HCT116 (cell line): ENCODE measurements around the gene MATCAP1. TPM values are rescaled to one million over a fixed set of nuclear protein-coding genes. Genes with fewer than 3 reads are reported as not detected.

ENCODE experiments used
- ATAC-seq: fragments of 200-7000 bp; cut with Tn5 transposase; 2 replicates; pipeline ENCODE4 v1.9.1; 2020; ENCODE audit warnings: mild to moderate bottlenecking, moderate library complexity
- BruUV-seq: library from RNA; stranded (reverse); fragments of 400-500 nt; replicated peaks from 2 replicates; lab custom pipeline; 2021; lab: Mats Ljungman, UMichigan
- CTCF ChIA-PET: fragments of 300-600 bp; sonication (Branson Sonifier 250); formaldehyde crosslinking; loops from one replicate; lab custom pipeline; 2021; ENCODE audit warnings: antibody characterized with exemption; lab: Charles Lee
- POLR2A ChIA-PET: fragments of 300-600, 350-600 bp; sonication (Branson Sonifier 250); formaldehyde crosslinking; loops from one replicate; lab custom pipeline; 2021; ENCODE audit warnings: antibody characterized with exemption; lab: Charles Lee
- RAD21 ChIA-PET, 2 experiments: fragments of 300-600 bp; sonication (Branson Sonifier 250); formaldehyde crosslinking; loops; one replicate each; lab custom pipeline; 2023; ENCODE audit warnings: low total read pairs in 2 of 2; ENCODE audit not compliant: uncharacterized antibody in 2 of 2, unreplicated experiment in 2 of 2, low non-redundant PET in 1 of 2; lab: Charles Lee
- DNase-seq: peaks from one replicate; pipeline ENCODE4 v3.0.0-alpha.2; 2010; ENCODE audit warnings: low read depth, low spot score
- H2AFZ ChIP-seq: fragments of 200-600 bp; shearing (Covaris generic), sonication (generic); 2 replicates; pipeline ENCODE4 v1.6.1; 2017; ENCODE audit warnings: low read depth, mixed run types, mixed read lengths, antibody characterized with exemption, low read length; ENCODE audit not compliant: poor library complexity, severe bottlenecking
- H3K27ac ChIP-seq: 2 replicates; pipeline ENCODE4 v1.5.1; 2012; ENCODE audit warnings: low read depth, low read length
- H3K27me3 ChIP-seq: fragments of 200-600 bp; sonication (generic); 2 replicates; pipeline ENCODE4 v1.6.1; 2016; ENCODE audit warnings: mixed run types, low read length, mixed read lengths; ENCODE audit not compliant: insufficient read depth
- H3K36me3 ChIP-seq, 2 experiments: fragments of 200-500 bp in 1 of 2; fragments of 200-600 bp in 1 of 2; sonication (Bioruptor generic) in 1 of 2; sonication (generic) in 1 of 2; 2 replicates each; pipeline versions ENCODE4 v1.5.1 to v1.6.1; 2014 to 2016; ENCODE audit warnings: low read length in 2 of 2, inconsistent platforms in 1 of 2, mixed read lengths in 1 of 2, mixed run types in 1 of 2; ENCODE audit not compliant: insufficient read depth in 2 of 2, control insufficient read depth in 1 of 2
- H3K4me1 ChIP-seq, 2 experiments: fragments of 200-600 bp in 1 of 2; sonication (generic) in 1 of 2; 2 replicates each; pipeline versions ENCODE4 v1.5.1 to v1.6.1; 2012 to 2017; ENCODE audit warnings: low read length in 2 of 2, inconsistent platforms in 1 of 2, mild to moderate bottlenecking in 1 of 2, mixed read lengths in 1 of 2, mixed run types in 1 of 2, moderate library complexity in 1 of 2; ENCODE audit not compliant: insufficient read depth in 2 of 2, control insufficient read depth in 1 of 2
- H3K4me2 ChIP-seq: fragments of 200-600 bp; sonication (generic); 2 replicates; pipeline ENCODE4 v1.6.1; 2017; ENCODE audit warnings: mixed run types, low read length, mixed read lengths
- H3K4me3 ChIP-seq, 2 experiments: fragments of 200-600 bp in 1 of 2; sonication (generic) in 1 of 2; replicated peaks in 1 of 2; 2 replicates each; pipeline ENCODE4 v1.5.1; 2011 to 2016; ENCODE audit warnings: low read length in 2 of 2, control low read depth in 1 of 2, low read depth in 1 of 2, mild to moderate bottlenecking in 1 of 2, mixed read lengths in 1 of 2, mixed run types in 1 of 2
- H3K79me2 ChIP-seq: fragments of 200-600 bp; sonication (generic); 2 replicates; pipeline ENCODE4 v1.6.1; 2017; ENCODE audit warnings: mild to moderate bottlenecking, mixed run types, low read length, moderate library complexity, mixed read lengths; ENCODE audit not compliant: insufficient read depth
- H3K9ac ChIP-seq: fragments of 200-600 bp; sonication (generic); 2 replicates; pipeline ENCODE4 v1.6.1; 2016; ENCODE audit warnings: low read length, mixed read lengths
- H3K9me2 ChIP-seq: fragments of 200-600 bp; sonication (generic), shearing (Covaris generic); 2 replicates; pipeline ENCODE4 v1.6.1; 2017; ENCODE audit warnings: mixed run types, mild to moderate bottlenecking, moderate library complexity; ENCODE audit not compliant: insufficient read depth
- H3K9me3 ChIP-seq, 2 experiments: fragments of 200-500 bp in 1 of 2; fragments of 200-600 bp in 1 of 2; sonication (Bioruptor generic) in 1 of 2; sonication (generic) in 1 of 2; 2 replicates each; pipeline ENCODE4 v1.6.1; 2014 to 2017; ENCODE audit warnings: low read length in 2 of 2, mixed read lengths in 2 of 2, inconsistent platforms in 1 of 2, low read depth in 1 of 2, mild to moderate bottlenecking in 1 of 2, mixed run types in 1 of 2, moderate library complexity in 1 of 2; ENCODE audit not compliant: control insufficient read depth in 1 of 2, insufficient read depth in 1 of 2
- H4K20me1 ChIP-seq: fragments of 200-600 bp; sonication (generic), shearing (Covaris generic); 2 replicates; pipeline ENCODE4 v1.6.1; 2017; ENCODE audit warnings: mixed run types, mild to moderate bottlenecking, moderate library complexity; ENCODE audit not compliant: insufficient read depth
- POLR2AphosphoS5 ChIP-seq: IDR thresholded peaks from 2 replicates; pipeline ENCODE4 v1.6.1; 2011; ENCODE audit warnings: mild to moderate bottlenecking, low read depth, low read length, moderate library complexity
- SRF ChIP-seq: IDR thresholded peaks from 2 replicates; pipeline ENCODE4 v1.6.1; 2012; ENCODE audit warnings: low read depth
- intact Hi-C: fragments of 100-400 bp; cut with micrococcal nuclease; formaldehyde crosslinking; loops from 2 replicates; pipeline ENCODE4 v1.10.0; 2022
- total RNA-seq: library from RNA; stranded (reverse); gene quantifications from one replicate; pipeline ENCODE4 v1.2.1, GENCODE V29; 2021; ENCODE audit not compliant: unreplicated experiment
- TF ChIP-seq, protein P1 (sequence below): IDR thresholded peaks from 2 replicates; pipeline ENCODE4 v1.6.1; 2012

MATCAP1 gene
- total RNA-seq, 1 experiment from 2014 or later: 38.7 TPM

DNA sequence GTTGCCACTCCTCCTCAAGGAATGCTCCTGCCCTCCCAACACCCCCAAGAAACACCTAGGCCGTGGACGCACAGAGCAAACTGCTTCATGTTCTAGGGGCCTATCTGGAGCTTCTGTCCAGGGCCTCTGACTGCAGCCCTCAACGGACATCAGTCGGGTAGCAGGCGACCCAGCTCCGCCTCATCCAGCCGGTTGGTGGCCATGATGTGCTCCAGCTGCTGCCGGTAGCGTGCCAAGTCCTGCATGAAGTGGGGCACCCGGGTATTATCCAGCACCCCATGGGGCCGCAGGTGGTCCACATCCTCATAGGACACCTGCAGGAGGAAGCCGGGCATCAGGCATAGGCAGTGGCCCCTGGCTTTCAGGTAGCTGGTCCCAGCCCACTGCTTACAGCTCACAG, 7.1 kb downstream of the MATCAP1 start:
- H3K4me3 ChIP-seq: no peak overlapping the region; a peak in 1 of 4 replicates
- no peaks in the 10 kb centered on the region for H3K27me3 ChIP-seq
- no peaks in the 10 kb centered on the region for H3K9me2 ChIP-seq
- H2AFZ ChIP-seq: no peak overlapping the region
- intact Hi-C loops: no loop called here
- ChIA-PET CTCF (interaction anchor here (2.0 to 3.4 kb wide), 2 partner anchors 22 to 159 kb away, joined by 10 to 14 read pairs; partner anchors contain the start of gene ELMO3), POLR2A (no interaction called here), RAD21 (no interaction called here)
- H3K4me2 ChIP-seq: peak overlapping the region; percentile 93; the same call in 1 of the 2 replicates
- H3K36me3 ChIP-seq: 0 out of 4 replicates have a peak, but pooled peaks cover 0 to 6% of the 10 kb centered on the region in 2 experiments
- ATAC-seq: no peak
- H3K4me1 ChIP-seq: peaks cover 48 to 79% of the 10 kb centered on the region in 2 experiments
- H3K79me2 ChIP-seq: no peaks in the 10 kb centered on the region; the same call in 1 of the 2 replicates
- no peaks in the 10 kb centered on the region for H4K20me1 ChIP-seq
- no TSS peak for BruUV-seq
- no peak for DNase-seq
- H3K9me3 ChIP-seq: no peaks in the 10 kb centered on the region
- peak; percentile 50; the same call in 1 of the 2 replicates for TF ChIP-seq POLR2AphosphoS5
- TF ChIP-seq, protein P1, sequence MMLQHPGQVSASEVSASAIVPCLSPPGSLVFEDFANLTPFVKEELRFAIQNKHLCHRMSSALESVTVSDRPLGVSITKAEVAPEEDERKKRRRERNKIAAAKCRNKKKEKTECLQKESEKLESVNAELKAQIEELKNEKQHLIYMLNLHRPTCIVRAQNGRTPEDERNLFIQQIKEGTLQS: no peak
- peak overlapping the region; percentile 97; the same call in 1 of the 2 replicates for H3K27ac ChIP-seq
- no peak overlapping the region for H3K9ac ChIP-seq

DNA sequence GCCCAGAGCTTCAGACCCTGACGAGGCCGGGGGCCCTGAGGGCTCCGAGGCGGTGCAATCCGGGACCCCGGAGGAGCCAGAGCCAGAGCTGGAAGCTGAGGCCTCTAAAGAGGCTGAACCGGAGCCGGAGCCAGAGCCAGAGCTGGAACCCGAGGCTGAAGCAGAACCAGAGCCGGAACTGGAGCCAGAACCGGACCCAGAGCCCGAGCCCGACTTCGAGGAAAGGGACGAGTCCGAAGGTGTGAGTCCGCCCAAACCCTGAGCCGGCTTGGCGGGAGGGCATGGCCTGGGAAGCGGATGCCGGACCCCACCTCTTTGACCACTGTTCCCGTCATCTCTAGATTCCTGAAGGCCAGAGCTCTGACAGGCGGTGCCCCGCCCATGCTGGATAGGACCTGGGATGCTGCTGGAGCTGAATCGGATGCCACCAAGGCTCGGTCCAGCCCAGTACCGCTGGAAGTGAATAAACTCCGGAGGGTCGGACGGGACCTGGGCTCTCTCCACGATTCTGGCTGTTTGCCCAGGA, 9.0 kb downstream of the MATCAP1 start:
- 0 out of 2 replicates have a peak, but pooled peaks have one; percentile 1 for TF ChIP-seq POLR2AphosphoS5
- no peak for TF ChIP-seq SRF
- TF ChIP-seq, all 23 proteins: peak for 1
- ChIA-PET POLR2A (interaction anchor here (0.8 to 2.0 kb wide), 3 partner anchors 9 to 302 kb away, joined by 3 to 11 read pairs (median 3); partner anchors contain the start of gene MATCAP1), RAD21 (interaction anchor here in 1 of 2 experiments (0.6 kb wide), 1 partner anchor 73 kb away, joined by 3 read pairs; no protein-coding TSS in a partner anchor), CTCF (interaction anchor here (1.1 to 2.4 kb wide), 4 partner anchors 14 to 157 kb away, joined by 3 to 9 read pairs (median 8); no protein-coding TSS in a partner anchor)
- TSS peak; percentile 26 for BruUV-seq
- DNase-seq: no peak
- no peaks in the 10 kb centered on the region for H3K9me3 ChIP-seq
- H3K27me3 ChIP-seq: no peaks in the 10 kb centered on the region
- H4K20me1 ChIP-seq: no peaks in the 10 kb centered on the region
- peak overlapping the region; percentile 84 for H3K9ac ChIP-seq
- 0 out of 4 replicates have a peak, but pooled peaks cover 0 to 6% of the 10 kb centered on the region in 2 experiments for H3K36me3 ChIP-seq
- no peak for ATAC-seq
- H3K9me2 ChIP-seq: no peaks in the 10 kb centered on the region
- H3K27ac ChIP-seq: peak overlapping the region; percentile 97
- peaks cover 55 to 90% of the 10 kb centered on the region in 2 experiments for H3K4me1 ChIP-seq
- peak overlapping the region; percentile 67 to 70 for H3K4me3 ChIP-seq
- no peak overlapping the region for H2AFZ ChIP-seq
- peak overlapping the region; percentile 75 for H3K4me2 ChIP-seq
- intact Hi-C loops: no loop called here
- peaks cover 8% of the 10 kb centered on the region; the same call in 1 of the 2 replicates for H3K79me2 ChIP-seq
